HG03460 (cell line): ENCODE results near the gene CCDC171.

ENCODE experiments used
- ATAC-seq: cut with Tn5 transposase; IDR thresholded peaks from one replicate; pipeline ENCODE4 v1.9.1; 2021; ENCODE audit not compliant: unreplicated experiment

The CCDC171 gene

DNA sequence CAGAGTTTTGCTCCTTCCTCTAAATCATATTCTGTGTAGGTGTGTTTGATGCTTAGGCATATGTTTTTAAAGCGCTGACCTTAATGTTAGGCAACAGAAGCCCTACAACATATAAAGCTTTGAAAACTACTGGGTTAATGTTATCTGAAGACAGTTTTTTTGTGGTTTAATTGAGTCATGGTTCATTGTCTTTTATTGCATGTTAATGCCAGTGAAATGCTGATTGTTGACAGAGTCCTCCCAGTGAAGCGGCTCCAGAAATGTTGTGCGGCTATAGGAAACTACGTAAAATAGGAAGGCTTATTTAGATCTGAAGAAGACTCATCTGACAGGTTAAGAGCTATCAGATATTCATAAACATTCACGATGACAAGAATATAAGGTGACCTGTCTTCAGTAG is 424.6 kb downstream of the CCDC171 start:
- no peak for ATAC-seq

DNA sequence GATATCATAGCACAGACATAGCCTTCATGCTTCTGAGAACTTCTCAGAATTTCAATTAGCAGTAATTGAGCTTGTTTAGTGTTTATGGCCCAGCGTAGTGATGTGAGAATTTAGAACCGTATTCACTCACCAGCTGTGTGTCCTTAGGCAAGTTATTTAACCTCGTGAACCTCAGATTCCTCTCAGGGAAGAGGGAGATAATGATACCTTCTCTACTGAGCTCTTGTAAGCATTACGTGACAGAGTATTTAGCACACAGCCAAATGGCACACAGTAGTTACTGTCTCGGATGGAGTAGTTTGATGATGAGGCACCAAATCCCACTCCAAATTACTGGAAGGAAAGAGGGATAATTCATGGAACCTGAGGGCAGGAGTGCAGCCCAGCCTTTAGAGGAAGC is 429.3 kb downstream of the CCDC171 start:
- no peak for ATAC-seq

DNA sequence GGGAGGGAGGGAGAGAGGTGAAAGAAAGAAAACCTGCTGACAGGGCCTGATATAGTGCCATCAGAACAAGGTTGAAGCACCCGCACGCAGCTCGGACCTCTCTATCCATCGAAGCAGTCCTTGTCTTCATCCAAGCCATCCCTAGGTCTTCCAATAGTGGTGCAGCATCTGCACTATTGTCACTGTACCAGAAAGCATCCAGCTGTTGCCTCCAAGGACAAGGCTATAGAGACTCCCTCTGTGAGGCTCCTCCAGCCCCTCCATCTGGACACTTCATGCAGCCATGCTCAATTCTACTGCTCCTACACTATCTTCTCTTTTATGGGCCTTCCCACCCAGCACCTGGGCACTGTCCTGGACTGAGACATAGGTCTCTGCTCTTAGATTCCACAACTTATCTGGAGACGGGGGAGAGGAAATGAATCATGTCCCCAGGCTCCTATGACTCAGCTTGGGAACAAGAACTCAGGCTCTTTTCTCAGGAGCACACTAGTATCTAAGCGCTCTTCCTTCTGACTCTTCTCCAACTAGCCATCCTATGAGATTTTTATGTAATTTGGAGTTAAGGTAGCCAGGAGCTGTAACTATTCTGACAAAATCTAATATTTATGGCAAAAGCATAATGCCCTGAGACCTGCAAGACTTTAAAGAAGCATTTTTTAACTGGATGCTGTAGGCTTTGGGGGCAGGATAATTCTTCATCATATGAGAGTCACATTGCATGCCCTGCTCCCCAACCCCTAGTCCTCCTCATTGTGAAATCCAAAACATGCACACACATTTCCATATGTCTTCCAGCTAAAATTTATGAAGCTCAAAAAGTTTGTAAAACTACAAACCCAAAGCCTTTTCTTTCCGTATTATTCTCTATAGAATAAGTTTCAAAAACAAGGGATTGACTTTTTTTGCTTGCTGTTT is 446.8 kb downstream of the CCDC171 start:
- ATAC-seq: no peak

DNA sequence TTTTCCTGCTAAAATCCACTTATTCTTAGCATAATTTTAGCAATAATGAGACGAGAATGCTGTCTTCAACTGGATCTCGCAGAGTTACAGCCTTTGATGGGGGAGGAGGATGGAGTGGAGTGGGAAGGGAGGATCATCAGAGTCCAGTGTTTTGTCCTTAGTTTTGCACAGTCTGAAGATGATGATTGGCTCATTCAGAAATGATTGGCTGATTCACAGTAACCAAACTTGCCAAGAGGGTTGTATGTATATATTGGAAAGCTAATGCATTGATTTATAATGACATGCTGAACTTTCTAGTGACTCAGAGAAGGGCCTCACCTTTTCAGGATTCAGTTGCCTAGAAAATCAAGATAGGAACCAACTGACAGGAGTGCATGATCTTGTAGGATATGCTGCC is 448.0 kb downstream of the CCDC171 start:
- ATAC-seq: no peak

DNA sequence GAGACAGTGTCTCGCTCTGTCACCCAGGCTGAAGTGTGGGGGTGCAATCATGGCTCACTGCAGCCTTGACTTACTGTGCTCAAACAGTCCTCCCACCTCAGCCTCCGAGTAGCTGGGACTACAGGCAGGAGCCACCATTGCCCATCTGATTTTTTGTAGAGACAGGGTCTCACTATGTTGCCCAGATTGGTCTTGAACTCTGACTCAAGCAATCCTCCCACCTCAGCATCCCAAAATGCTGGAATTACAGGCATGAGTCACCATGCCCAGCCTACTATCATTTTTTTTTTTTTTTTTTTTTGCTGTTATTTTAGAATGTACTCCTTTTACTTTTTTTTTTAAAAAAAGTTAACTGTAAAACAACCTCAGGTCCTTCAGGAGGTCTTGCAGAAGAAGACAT is 449.0 kb downstream of the CCDC171 start:
- no peak for ATAC-seq

DNA sequence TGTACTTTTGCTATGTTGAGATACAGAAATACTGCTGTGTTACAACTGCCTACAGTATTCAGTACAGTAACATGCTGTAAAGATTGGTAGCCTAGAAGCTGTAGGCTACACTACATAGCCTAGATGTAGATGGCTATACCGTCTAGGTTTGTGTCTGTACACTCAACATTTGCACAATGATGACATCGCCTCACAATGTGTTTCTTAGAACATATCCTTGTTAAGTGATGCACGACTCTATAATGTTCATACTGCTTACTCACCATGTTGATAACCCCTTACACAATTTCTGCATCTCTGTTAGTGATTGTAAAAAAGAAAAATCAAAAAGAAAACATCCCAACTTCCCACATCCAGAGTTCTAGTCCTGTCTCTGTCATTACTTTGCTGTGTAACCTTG is 450.0 kb downstream of the CCDC171 start:
- ATAC-seq: no peak

DNA sequence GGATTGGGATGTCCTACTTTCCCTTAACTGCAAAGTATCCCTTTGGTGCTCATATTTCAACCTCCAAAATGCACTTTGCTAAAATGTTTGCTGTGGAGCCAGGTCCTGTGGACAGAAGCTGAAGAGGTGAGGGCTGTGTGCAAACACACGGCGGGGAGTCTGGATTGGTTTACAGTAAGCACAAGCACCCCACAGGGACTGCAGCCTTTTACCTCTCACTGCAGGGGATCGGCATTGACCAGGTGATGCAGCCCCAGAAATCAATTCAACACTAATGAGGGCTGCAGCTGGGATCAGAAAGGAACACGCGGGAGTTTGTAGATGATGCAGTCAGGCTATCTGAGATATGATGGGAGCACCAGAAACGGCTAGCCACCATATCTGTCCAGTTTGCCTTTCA is 450.9 kb downstream of the CCDC171 start:
- no peak for ATAC-seq

DNA sequence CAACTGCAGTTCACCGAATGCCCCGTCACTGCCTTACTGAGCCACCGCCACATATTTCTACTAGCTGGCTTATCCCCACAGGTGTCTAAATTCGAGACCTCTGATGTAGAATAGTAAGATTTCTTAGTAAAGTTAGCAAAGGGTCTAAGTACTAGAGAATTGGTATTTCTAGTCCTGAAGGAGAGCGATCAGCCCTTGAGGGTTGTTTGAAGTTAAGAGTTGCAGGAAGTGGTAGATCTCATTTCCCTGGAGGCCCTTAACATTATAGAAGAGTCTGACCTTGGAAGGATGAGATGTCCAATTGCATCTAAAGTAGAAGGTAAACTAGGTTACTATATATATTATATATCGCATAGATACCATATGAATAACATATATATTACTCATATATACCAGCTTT is 451.8 kb downstream of the CCDC171 start:
- ATAC-seq: no peak

DNA sequence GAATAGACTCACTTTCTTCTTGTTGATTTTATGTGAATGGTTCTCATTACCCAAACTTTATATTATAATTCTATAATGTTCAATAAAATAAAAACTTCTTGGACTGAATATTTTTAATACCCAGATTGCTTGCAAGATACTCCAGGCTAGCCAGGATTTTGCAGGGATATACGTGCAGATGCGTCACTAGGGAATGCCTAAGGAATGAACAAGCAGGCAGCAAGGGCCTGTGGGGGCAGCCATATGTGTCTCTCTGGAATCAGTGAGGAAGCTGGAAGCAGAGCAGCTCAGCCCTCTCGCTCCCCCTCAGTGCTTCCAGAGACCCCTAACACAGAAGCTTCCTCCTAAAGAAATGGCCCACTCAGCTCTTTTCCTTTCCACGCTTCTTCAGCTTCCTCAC is 457.4 kb downstream of the CCDC171 start:
- no peak for ATAC-seq

DNA sequence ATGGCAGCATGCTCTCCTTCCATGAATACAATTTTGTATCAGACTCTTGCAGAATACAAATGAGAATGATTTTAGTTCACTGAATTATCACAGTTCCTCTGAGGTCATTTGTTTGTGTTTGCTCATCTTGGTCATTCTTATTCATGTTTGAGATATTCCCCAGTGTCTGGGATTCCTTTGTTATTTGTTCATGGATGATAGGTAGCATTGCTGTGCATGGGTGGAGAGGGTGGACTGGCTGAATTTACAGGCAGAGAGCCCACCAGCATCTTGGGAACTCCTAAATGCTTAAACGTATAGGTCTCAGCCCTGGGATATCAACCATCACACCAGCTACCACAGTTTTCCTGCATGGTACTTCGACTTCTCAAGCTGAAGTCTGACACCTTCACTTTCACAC is 459.8 kb downstream of the CCDC171 start:
- ATAC-seq: no peak

DNA sequence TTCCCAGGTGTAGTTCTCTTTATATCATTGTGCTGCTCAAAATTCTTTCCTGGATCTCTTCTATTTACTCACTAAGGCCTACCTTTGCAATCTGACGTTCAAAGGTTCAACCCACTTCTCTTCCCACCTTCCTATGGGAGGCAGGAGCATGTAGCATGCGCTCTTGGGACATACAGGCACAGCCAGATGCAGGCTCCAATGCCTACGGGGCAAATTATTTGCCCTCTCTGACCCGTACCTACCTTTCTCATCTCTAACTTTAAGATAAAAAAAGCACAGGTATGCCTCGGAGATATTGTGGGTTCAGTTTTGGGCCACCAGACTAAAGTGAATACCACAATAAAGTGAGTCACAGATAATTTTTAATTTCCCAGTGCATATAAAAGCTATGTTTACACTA is 460.5 kb downstream of the CCDC171 start:
- ATAC-seq: no peak

DNA sequence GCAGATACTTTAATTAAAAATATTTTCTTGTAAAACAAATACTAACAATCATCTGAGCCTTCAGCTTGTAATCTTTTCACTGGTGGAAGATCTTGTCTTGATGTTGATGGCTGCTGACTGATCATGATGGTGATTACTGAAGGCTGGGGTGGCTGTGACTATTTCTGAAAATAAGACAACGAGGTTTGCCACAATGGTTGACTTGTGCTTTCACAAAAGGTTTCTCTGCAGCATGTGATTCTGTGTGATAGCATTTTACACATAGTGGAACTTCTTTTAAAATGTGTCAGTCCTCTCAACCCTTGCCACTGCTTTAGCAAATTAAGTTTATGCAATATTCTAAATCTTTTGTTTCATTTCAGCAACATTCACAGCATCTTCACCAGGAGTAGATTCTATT is 461.0 kb downstream of the CCDC171 start:
- no peak for ATAC-seq

DNA sequence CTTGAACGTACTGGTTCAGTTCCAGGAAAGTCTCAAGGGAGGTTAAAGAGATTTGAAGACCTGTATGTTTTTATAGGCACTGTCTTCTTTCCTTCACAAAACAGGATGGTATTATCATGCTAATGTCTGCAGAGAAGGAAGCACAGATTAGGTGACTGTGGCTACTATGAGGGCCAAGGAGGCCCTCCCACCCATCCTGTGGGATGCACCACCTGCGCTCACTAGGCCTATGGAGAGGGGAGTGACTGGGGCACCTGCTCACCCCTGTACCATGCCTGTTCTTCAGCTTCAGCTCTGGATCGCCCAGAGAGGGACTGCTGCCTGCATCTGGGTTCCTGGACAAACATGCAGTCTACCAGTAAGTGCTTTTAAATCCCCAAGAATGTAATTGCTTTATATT is 469.4 kb downstream of the CCDC171 start:
- ATAC-seq: no peak

DNA sequence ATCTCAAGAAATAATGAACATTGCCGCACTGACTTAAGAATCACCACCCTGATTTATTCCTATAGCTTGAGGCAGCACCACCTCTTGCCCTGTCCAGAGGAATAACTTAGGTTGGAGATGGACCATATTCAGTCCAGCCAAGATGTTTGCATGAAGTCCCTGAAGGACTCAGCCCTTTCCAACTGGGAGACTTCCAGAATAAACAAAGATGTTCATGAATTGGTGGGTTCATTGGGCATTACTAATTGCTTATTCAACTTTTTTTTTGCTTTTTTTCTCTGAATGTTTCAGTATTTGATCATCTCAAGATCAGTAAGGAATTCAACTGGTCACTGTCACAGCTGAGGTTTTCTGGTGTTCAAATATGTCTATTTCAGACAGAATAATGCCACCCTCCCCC is 470.6 kb downstream of the CCDC171 start:
- ATAC-seq: no peak
